HepG2 (cell line): ENCODE results near the gene SYCE3. TPM values are rescaled to one million over a fixed set of nuclear protein-coding genes. Genes with fewer than 3 reads are reported as not detected.
A peak's percentile ranks its signal among the peaks of the same experiment; 100 is the strongest.

ENCODE experiments used
- BRD4 ChIP-seq: sonication (generic); formaldehyde crosslinking; IDR thresholded peaks from 2 replicates; pipeline ENCODE4 v1.4.0; 2020; ENCODE audit warnings: missing genetic modification reagents
- DNMT3B ChIP-seq: conservative IDR thresholded peaks from 2 replicates; pipeline ENCODE4 v1.6.1; 2016; ENCODE audit warnings: missing biosample characterization, control low read depth
- SATB2 ChIP-seq: sonication (generic); formaldehyde crosslinking; IDR thresholded peaks from 2 replicates; pipeline ENCODE4 v1.5.0; 2020; ENCODE audit warnings: missing genetic modification reagents
- SRSF9 ChIP-seq: fragments of 200-400 bp; formaldehyde crosslinking; IDR thresholded peaks from 2 replicates; pipeline ENCODE4 v1.6.1; 2018; ENCODE audit warnings: borderline replicate concordance, mild to moderate bottlenecking, low read depth, low read length; ENCODE audit not compliant: insufficient read depth, poor library complexity, severe bottlenecking
- SYNCRIP ChIP-seq: fragments of 200-400 bp; formaldehyde crosslinking; IDR thresholded peaks from 2 replicates; pipeline ENCODE4 v1.6.1; 2018; ENCODE audit warnings: mild to moderate bottlenecking, low read depth, low read length; ENCODE audit not compliant: insufficient read depth
- WIZ ChIP-seq: sonication (generic); formaldehyde crosslinking; IDR thresholded peaks from 2 replicates; pipeline ENCODE4 v1.5.1; 2020; ENCODE audit warnings: mild to moderate bottlenecking, missing genetic modification reagents
- ZFP36L1 ChIP-seq: sonication (generic); formaldehyde crosslinking; IDR thresholded peaks from 2 replicates; pipeline ENCODE4 v1.8.0; 2022; ENCODE audit warnings: mild to moderate bottlenecking, missing genetic modification reagents, moderate library complexity
- ZNF350 ChIP-seq: sonication (generic); formaldehyde crosslinking; IDR thresholded peaks from 2 replicates; pipeline ENCODE4 v1.4.0; 2020; ENCODE audit warnings: mild to moderate bottlenecking, low read depth, missing genetic modification reagents, borderline replicate concordance
- ZNF468 ChIP-seq: sonication (generic); formaldehyde crosslinking; IDR thresholded peaks from 2 replicates; pipeline ENCODE4 v1.8.0; 2022; ENCODE audit warnings: mild to moderate bottlenecking, moderate library complexity, missing genetic modification reagents
- ZNF75D ChIP-seq: sonication (generic); formaldehyde crosslinking; IDR thresholded peaks from 2 replicates; pipeline ENCODE4 v1.8.1; 2023; ENCODE audit warnings: missing genetic modification reagents, mild to moderate bottlenecking, borderline replicate concordance
- ZNF768 ChIP-seq: sonication (generic); formaldehyde crosslinking; IDR thresholded peaks from 2 replicates; pipeline ENCODE4 v1.4.0; 2020; ENCODE audit warnings: missing genetic modification reagents
- ZSCAN20 ChIP-seq: sonication (generic); formaldehyde crosslinking; IDR thresholded peaks from 2 replicates; pipeline ENCODE4 v1.4.0; 2020; ENCODE audit warnings: missing genetic modification reagents, mild to moderate bottlenecking, borderline replicate concordance
- polyA plus RNA-seq, 8 experiments: library from polyadenylated mRNA; depleted of rRNA in 3 of 8; stranded (reverse) in 7 of 8; unstranded in 1 of 8; fragments of >200 nt; fragmentation: Illumina TruSeq in 4 of 8; extraction: Trizol in 4 of 8; gene quantifications; 2 replicates each; pipeline versions ENCODE4 v1.2.1 to v1.2.3, GENCODE V29; 2011 to 2016; ENCODE audit warnings: low read depth in 4 of 8, missing spikeins in 1 of 8, mixed read lengths in 1 of 8; ENCODE audit not compliant: insufficient read depth in 1 of 8
- total RNA-seq, 5 experiments: library from RNA; depleted of rRNA; stranded (reverse); fragments of >200 nt; fragmentation: Illumina TruSeq; extraction: Trizol; gene quantifications; 2 replicates each; pipeline ENCODE4 v1.2.3, GENCODE V29; 2016; ENCODE audit warnings: low read depth in 1 of 5
- TF ChIP-seq, protein P1 (sequence below): sonication (generic); formaldehyde crosslinking; IDR thresholded peaks from 2 replicates; pipeline ENCODE4 v1.5.1; 2020; ENCODE audit warnings: mild to moderate bottlenecking, missing genetic modification reagents, moderate library complexity
- TF ChIP-seq, protein P2 (sequence below): sonication (generic); formaldehyde crosslinking; IDR thresholded peaks from 2 replicates; pipeline ENCODE4 v1.5.0; 2020; ENCODE audit warnings: mild to moderate bottlenecking, low read depth, missing genetic modification reagents, borderline replicate concordance
- TF ChIP-seq, protein P3 (sequence below): sonication (generic); formaldehyde crosslinking; IDR thresholded peaks from 2 replicates; pipeline ENCODE4 v1.5.1; 2020; ENCODE audit warnings: mild to moderate bottlenecking, moderate library complexity, missing genetic modification reagents
- TF ChIP-seq, protein P4 (sequence below): sonication (generic); formaldehyde crosslinking; IDR thresholded peaks from 2 replicates; pipeline ENCODE4 v1.8.0; 2022; ENCODE audit warnings: mild to moderate bottlenecking, missing genetic modification reagents, moderate library complexity
- TF ChIP-seq, protein P5 (sequence below): IDR thresholded peaks from 2 replicates; pipeline ENCODE4 v1.6.1; 2016
- TF ChIP-seq, protein P6 (sequence below): sonication (generic); formaldehyde crosslinking; conservative IDR thresholded peaks from 2 replicates; pipeline ENCODE4 v1.8.0; 2022; ENCODE audit warnings: low read depth, missing genetic modification reagents

The SYCE3 gene
- total and polyA plus RNA-seq, 2 of the 13 experiments (the other 11 are each of a cell fraction or from before 2014, with no cell fraction given): not detected

DNA sequence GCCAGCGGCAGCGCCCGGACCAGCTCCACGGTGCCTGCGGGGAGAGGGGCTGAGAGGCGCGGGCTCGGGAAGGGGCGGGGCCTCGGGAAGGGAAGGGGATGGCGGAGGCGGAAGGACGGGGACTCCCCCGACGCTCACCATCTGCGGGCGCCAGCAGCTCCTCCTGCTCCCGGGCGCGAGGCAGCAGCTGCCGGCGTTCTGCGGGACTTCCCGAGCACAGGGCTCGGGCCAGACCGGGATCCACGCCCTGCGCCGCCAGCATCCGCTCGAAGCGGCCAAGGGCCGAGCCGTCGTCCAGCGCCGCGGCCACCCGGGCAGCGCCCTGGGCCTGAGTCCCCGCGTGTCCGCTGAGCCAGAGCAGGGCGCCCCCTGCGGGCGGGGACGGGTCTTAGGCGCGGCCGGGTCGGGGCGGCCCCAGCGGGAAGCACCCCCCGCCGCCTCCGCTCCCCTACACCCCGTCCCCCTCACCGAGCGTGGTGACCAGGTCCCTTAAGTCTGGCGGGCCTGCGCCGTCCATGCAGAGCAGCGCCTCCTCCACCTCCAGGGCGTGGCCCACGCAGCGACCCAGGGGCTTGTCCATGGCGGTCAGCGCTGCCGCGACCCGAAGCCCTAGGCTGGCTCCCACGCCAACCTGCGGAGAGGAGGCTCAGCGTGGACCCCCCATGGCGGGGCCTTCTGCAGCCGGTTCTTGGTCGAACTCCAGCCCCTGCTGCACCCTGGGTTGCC, 36.4 kb downstream of the SYCE3 start (continued):
- TF ChIP-seq, protein P1, sequence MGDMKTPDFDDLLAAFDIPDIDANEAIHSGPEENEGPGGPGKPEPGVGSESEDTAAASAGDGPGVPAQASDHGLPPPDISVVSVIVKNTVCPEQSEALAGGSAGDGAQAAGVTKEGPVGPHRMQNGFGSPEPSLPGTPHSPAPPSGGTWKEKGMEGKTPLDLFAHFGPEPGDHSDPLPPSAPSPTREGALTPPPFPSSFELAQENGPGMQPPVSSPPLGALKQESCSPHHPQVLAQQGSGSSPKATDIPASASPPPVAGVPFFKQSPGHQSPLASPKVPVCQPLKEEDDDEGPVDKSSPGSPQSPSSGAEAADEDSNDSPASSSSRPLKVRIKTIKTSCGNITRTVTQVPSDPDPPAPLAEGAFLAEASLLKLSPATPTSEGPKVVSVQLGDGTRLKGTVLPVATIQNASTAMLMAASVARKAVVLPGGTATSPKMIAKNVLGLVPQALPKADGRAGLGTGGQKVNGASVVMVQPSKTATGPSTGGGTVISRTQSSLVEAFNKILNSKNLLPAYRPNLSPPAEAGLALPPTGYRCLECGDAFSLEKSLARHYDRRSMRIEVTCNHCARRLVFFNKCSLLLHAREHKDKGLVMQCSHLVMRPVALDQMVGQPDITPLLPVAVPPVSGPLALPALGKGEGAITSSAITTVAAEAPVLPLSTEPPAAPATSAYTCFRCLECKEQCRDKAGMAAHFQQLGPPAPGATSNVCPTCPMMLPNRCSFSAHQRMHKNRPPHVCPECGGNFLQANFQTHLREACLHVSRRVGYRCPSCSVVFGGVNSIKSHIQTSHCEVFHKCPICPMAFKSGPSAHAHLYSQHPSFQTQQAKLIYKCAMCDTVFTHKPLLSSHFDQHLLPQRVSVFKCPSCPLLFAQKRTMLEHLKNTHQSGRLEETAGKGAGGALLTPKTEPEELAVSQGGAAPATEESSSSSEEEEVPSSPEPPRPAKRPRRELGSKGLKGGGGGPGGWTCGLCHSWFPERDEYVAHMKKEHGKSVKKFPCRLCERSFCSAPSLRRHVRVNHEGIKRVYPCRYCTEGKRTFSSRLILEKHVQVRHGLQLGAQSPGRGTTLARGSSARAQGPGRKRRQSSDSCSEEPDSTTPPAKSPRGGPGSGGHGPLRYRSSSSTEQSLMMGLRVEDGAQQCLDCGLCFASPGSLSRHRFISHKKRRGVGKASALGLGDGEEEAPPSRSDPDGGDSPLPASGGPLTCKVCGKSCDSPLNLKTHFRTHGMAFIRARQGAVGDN (CRISPR knock-in tag): peak; percentile 1
- TF ChIP-seq BRD4 (CRISPR knock-in tag): no peak
- no peak for TF ChIP-seq ZNF350 (CRISPR knock-in tag)
- no peak for TF ChIP-seq ZNF75D (CRISPR knock-in tag)
- TF ChIP-seq, protein P2, sequence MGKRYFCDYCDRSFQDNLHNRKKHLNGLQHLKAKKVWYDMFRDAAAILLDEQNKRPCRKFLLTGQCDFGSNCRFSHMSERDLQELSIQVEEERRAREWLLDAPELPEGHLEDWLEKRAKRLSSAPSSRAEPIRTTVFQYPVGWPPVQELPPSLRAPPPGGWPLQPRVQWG (CRISPR knock-in tag): no peak
- 0 out of 2 replicates have a peak, but pooled peaks have one; percentile 66 for TF ChIP-seq ZNF468 (CRISPR knock-in tag)
- TF ChIP-seq, protein P3, sequence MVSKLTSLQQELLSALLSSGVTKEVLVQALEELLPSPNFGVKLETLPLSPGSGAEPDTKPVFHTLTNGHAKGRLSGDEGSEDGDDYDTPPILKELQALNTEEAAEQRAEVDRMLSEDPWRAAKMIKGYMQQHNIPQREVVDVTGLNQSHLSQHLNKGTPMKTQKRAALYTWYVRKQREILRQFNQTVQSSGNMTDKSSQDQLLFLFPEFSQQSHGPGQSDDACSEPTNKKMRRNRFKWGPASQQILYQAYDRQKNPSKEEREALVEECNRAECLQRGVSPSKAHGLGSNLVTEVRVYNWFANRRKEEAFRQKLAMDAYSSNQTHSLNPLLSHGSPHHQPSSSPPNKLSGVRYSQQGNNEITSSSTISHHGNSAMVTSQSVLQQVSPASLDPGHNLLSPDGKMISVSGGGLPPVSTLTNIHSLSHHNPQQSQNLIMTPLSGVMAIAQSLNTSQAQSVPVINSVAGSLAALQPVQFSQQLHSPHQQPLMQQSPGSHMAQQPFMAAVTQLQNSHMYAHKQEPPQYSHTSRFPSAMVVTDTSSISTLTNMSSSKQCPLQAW (CRISPR knock-in tag): no peak
- no peak for TF ChIP-seq ZFP36L1
- TF ChIP-seq, protein P4, sequence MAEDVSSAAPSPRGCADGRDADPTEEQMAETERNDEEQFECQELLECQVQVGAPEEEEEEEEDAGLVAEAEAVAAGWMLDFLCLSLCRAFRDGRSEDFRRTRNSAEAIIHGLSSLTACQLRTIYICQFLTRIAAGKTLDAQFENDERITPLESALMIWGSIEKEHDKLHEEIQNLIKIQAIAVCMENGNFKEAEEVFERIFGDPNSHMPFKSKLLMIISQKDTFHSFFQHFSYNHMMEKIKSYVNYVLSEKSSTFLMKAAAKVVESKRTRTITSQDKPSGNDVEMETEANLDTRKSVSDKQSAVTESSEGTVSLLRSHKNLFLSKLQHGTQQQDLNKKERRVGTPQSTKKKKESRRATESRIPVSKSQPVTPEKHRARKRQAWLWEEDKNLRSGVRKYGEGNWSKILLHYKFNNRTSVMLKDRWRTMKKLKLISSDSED: 0 out of 2 replicates have a peak, but pooled peaks have one; percentile 76
- TF ChIP-seq DNMT3B (CRISPR knock-in tag): no peak
- peak; percentile 88; the same call in 1 of the 2 replicates for TF ChIP-seq ZSCAN20 (CRISPR knock-in tag)
- no peak for TF ChIP-seq WIZ (CRISPR knock-in tag)
- TF ChIP-seq, protein P5, sequence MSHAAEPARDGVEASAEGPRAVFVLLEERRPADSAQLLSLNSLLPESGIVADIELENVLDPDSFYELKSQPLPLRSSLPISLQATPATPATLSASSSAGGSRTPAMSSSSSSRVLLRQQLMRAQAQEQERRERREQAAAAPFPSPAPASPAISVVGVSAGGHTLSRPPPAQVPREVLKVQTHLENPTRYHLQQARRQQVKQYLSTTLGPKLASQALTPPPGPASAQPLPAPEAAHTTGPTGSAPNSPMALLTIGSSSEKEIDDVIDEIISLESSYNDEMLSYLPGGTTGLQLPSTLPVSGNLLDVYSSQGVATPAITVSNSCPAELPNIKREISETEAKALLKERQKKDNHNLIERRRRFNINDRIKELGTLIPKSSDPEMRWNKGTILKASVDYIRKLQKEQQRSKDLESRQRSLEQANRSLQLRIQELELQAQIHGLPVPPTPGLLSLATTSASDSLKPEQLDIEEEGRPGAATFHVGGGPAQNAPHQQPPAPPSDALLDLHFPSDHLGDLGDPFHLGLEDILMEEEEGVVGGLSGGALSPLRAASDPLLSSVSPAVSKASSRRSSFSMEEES (CRISPR knock-in tag): no peak
- no peak for TF ChIP-seq SRSF9
- TF ChIP-seq ZNF768 (CRISPR knock-in tag): 0 out of 2 replicates have a peak, but pooled peaks have one; percentile 4
- TF ChIP-seq SYNCRIP: no peak
- TF ChIP-seq, protein P6, sequence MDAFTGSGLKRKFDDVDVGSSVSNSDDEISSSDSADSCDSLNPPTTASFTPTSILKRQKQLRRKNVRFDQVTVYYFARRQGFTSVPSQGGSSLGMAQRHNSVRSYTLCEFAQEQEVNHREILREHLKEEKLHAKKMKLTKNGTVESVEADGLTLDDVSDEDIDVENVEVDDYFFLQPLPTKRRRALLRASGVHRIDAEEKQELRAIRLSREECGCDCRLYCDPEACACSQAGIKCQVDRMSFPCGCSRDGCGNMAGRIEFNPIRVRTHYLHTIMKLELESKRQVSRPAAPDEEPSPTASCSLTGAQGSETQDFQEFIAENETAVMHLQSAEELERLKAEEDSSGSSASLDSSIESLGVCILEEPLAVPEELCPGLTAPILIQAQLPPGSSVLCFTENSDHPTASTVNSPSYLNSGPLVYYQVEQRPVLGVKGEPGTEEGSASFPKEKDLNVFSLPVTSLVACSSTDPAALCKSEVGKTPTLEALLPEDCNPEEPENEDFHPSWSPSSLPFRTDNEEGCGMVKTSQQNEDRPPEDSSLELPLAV (CRISPR knock-in tag): no peak
- TF ChIP-seq SATB2: no peak
